Measurements from ENCODE around the gene LSM3. TPM values are rescaled to one million over a fixed set of nuclear protein-coding genes. Genes with fewer than 3 reads are reported as not detected.

LSM3 gene
- total and polyA plus RNA-seq, 2 of the 4 experiments (the other 2 are of a cell fraction) = 3.4 to 11.5 TPM

DNA sequence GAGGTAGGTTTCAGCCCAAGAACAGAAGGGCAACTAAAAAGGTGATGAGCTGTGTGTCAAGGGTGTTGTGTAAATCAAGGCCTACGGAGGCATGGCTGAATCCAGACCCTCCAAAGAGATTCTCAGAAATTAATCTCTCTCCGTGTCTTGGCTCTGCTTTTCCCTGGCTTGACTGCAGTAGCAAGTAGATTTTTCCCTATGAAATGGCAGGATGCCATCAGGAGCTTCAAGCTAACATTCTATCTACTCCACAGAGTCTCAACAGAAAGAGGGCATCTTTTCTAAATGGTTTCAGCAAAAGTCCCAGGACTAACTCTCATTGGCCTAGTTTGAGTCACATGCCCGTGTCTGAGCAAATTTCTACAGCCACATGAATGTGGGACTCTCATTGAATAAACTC lies 58.3 kb downstream of the LSM3 start:
- Histone ChIP-seq H4K8ac (ENCODE audit: low read depth in 2 of 2, low read length in 2 of 2) (no peak overlapping the region; a peak in 1 of 4 replicates), H2AK5ac (ENCODE audit: low read depth, low read length) (no peak overlapping the region), H3K27me3 (ENCODE audit: control insufficient read depth, insufficient read depth, low read length) (no peaks in the 10 kb centered on the region), H2BK120ac (ENCODE audit: low read depth, low read length) (0 out of 2 replicates have a peak overlapping the region, but pooled peaks have one; percentile 35), H3K14ac (replicated peaks; ENCODE audit: low read depth, low read length) (no peak overlapping the region), H3K18ac (ENCODE audit: low read depth, low read length) (peak overlapping the region; percentile 77), H3K9me3 (ENCODE audit: control insufficient read depth, insufficient read depth, low read length) (peaks cover 2% of the 10 kb centered on the region; the same call in 1 of the 2 replicates), H3K9ac (ENCODE audit: low read depth, low read length) (no peak overlapping the region), H3K4ac (ENCODE audit: low read depth, low read length) (no peak overlapping the region), H2BK15ac (ENCODE audit: low read depth, low read length) (no peak overlapping the region; the same call in 2 of the 3 replicates), H3K36me3 (ENCODE audit: control insufficient read depth, insufficient read depth, low read length) (no peaks in the 10 kb centered on the region), H2AFZ (replicated peaks; ENCODE audit: low read length, poor library complexity) (no peak overlapping the region), H3K9me1 (ENCODE audit: insufficient read depth, low read length) (peaks cover 8% of the 10 kb centered on the region), H3K4me1 (ENCODE audit: control insufficient read depth, insufficient read depth, low read length) (peaks cover 29% of the 10 kb centered on the region), H3K4me2 (ENCODE audit: low read depth, low read length) (no peak overlapping the region), H3K4me3 (ENCODE audit: insufficient read depth, low read depth, low read length) (no peak overlapping the region), H4K91ac (ENCODE audit: insufficient read depth, low read depth, low read length) (peak overlapping the region; percentile 12; the same call in 1 of the 2 replicates), H2AK9ac (replicated peaks; ENCODE audit: low read depth, low read length, poor library complexity) (no peak overlapping the region), H3K79me1 (ENCODE audit: low read depth in 1 of 2, low read length in 2 of 2) (no peaks in the 10 kb centered on the region), H4K20me1 (ENCODE audit: insufficient read depth, low read length) (0 out of 2 replicates have a peak, but pooled peaks cover 3% of the 10 kb centered on the region), H3K23ac (ENCODE audit: low read depth, low read length) (no peak overlapping the region), H3K56ac (ENCODE audit: extremely low read depth, insufficient read depth, low read length) (no peak overlapping the region), H2BK5ac (ENCODE audit: low read depth, low read length, poor library complexity, severe bottlenecking) (no peak overlapping the region), H2BK20ac (ENCODE audit: low read depth, low read length) (0 out of 2 replicates have a peak overlapping the region, but pooled peaks have one; percentile 48), H3K27ac (ENCODE audit: insufficient read depth, low read length) (no peak overlapping the region), H4K5ac (ENCODE audit: low read depth, low read length) (peak overlapping the region; percentile 41; the same call in 1 of the 2 replicates)
- POLR2A ChIA-PET (ENCODE audit: unreplicated experiment) = no interaction called here
- BruUV-seq (replicated peaks) = no TSS peak
- 60% methylated on average over 1 of the region's 3 CpGs; no CpG with 5 or more reads in 1 of the 2 experiments for WGBS, 2 experiments (ENCODE audit: extremely low coverage in 2 of 2, insufficient read length in 1 of 2)
- TF ChIP-seq, protein P1, sequence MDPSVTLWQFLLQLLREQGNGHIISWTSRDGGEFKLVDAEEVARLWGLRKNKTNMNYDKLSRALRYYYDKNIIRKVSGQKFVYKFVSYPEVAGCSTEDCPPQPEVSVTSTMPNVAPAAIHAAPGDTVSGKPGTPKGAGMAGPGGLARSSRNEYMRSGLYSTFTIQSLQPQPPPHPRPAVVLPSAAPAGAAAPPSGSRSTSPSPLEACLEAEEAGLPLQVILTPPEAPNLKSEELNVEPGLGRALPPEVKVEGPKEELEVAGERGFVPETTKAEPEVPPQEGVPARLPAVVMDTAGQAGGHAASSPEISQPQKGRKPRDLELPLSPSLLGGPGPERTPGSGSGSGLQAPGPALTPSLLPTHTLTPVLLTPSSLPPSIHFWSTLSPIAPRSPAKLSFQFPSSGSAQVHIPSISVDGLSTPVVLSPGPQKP (IDR thresholded peaks at IDR 0.05; ENCODE audit: borderline replicate concordance, low read depth, low read length) = no peak
- TF ChIP-seq, protein P2, sequence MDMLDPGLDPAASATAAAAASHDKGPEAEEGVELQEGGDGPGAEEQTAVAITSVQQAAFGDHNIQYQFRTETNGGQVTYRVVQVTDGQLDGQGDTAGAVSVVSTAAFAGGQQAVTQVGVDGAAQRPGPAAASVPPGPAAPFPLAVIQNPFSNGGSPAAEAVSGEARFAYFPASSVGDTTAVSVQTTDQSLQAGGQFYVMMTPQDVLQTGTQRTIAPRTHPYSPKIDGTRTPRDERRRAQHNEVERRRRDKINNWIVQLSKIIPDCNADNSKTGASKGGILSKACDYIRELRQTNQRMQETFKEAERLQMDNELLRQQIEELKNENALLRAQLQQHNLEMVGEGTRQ (IDR thresholded peaks at IDR 0.05; ENCODE audit: low read depth, low read length) = no peak
- TF ChIP-seq CHD1 (IDR thresholded peaks at IDR 0.05; ENCODE audit: low read depth, low read length) (no peak), SMC3 (IDR thresholded peaks at IDR 0.05; ENCODE audit: low read depth, low read length) (no peak), MXI1 (IDR thresholded peaks at IDR 0.05; ENCODE audit: borderline replicate concordance, low read depth, low read length) (no peak), MAZ (IDR thresholded peaks at IDR 0.05; ENCODE audit: borderline replicate concordance, low read depth, low read length) (no peak), BHLHE40 (IDR thresholded peaks at IDR 0.05; ENCODE audit: low read depth, low read length) (no peak), RFX5 (IDR thresholded peaks at IDR 0.05; ENCODE audit: low read depth, low read length) (no peak), POLR2A (IDR thresholded peaks at IDR 0.05; ENCODE audit: low read depth, low read length) (no peak), FOS (IDR thresholded peaks at IDR 0.05; ENCODE audit: low read depth, low read length) (no peak), CEBPB (IDR thresholded peaks at IDR 0.05; ENCODE audit: low read depth, low read length) (no peak), NFE2L2 (IDR thresholded peaks at IDR 0.05; ENCODE audit: low read depth, low read length) (no peak), MAFK (IDR thresholded peaks at IDR 0.05; ENCODE audit: low read depth, low read length) (no peak), RAD21 (IDR thresholded peaks at IDR 0.05; ENCODE audit: low read length) (no peak)
- TF ChIP-seq, protein P3, sequence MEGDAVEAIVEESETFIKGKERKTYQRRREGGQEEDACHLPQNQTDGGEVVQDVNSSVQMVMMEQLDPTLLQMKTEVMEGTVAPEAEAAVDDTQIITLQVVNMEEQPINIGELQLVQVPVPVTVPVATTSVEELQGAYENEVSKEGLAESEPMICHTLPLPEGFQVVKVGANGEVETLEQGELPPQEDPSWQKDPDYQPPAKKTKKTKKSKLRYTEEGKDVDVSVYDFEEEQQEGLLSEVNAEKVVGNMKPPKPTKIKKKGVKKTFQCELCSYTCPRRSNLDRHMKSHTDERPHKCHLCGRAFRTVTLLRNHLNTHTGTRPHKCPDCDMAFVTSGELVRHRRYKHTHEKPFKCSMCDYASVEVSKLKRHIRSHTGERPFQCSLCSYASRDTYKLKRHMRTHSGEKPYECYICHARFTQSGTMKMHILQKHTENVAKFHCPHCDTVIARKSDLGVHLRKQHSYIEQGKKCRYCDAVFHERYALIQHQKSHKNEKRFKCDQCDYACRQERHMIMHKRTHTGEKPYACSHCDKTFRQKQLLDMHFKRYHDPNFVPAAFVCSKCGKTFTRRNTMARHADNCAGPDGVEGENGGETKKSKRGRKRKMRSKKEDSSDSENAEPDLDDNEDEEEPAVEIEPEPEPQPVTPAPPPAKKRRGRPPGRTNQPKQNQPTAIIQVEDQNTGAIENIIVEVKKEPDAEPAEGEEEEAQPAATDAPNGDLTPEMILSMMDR (conservative IDR thresholded peaks at IDR 0.05; ENCODE audit: low read depth, low read length) = no peak
- in situ Hi-C loops (cut with MboI; ENCODE audit: low sequenced_read_pairs) = no loop called here
- no peak for ATAC-seq (ENCODE audit: low read depth)
- intact Hi-C loops (cut with micrococcal nuclease) = no loop called here
- dilution Hi-C loops (cut with HindIII; ENCODE audit: low sequenced_read_pairs, unreplicated experiment) = no loop called here
- CTCF ChIA-PET = interaction anchor here (0.6 to 0.9 kb wide), 2 partner anchors 15 to 33 kb away, joined by 3 to 6 read pairs; no protein-coding TSS in a partner anchor
- no peak for DNase-seq
